ENCODE results near the gene AGPS. TPM values are rescaled to one million over a fixed set of nuclear protein-coding genes. Genes with fewer than 3 reads are reported as not detected.

AGPS gene
- total and polyA plus RNA-seq, 2 of the 13 experiments (the other 11 are each of a cell fraction or from before 2014, with no cell fraction given), result 39.4 to 99.0 TPM

- TF ChIP-seq MEIS1 (CRISPR knock-in tag; IDR thresholded peaks at IDR 0.05; ENCODE audit: borderline replicate concordance) (peak; percentile 92; the same call in 1 of the 2 replicates), TSC22D2 (CRISPR knock-in tag; IDR thresholded peaks at IDR 0.05; ENCODE audit: borderline replicate concordance) (no peak), NCOR1 (IDR thresholded peaks at IDR 0.05; ENCODE audit: borderline replicate concordance, low read length) (peak; percentile 95), NFIB (CRISPR knock-in tag; IDR thresholded peaks at IDR 0.05; ENCODE audit: borderline replicate concordance) (no peak), POLR2G (IDR thresholded peaks at IDR 0.05; ENCODE audit: low read depth, low read length) (peak; percentile 40), ZBTB3 (CRISPR knock-in tag; IDR thresholded peaks at IDR 0.05; ENCODE audit: borderline replicate concordance, low read depth) (peak; percentile 74; the same call in 1 of the 2 replicates), ZNF552 (CRISPR knock-in tag; IDR thresholded peaks at IDR 0.05; ENCODE audit: borderline replicate concordance) (no peak), BHLHE40 (IDR thresholded peaks at IDR 0.05; ENCODE audit: low read length) (peak; percentile 52; the same call in 1 of the 2 replicates), ELF3 (CRISPR knock-in tag; IDR thresholded peaks at IDR 0.05) (peak; percentile 98), ZNF382 (CRISPR knock-in tag; IDR thresholded peaks at IDR 0.05; ENCODE audit: borderline replicate concordance) (no peak), ATF1 (CRISPR knock-in tag; IDR thresholded peaks at IDR 0.05) (peak; percentile 82), REPIN1 (CRISPR knock-in tag; IDR thresholded peaks at IDR 0.05; ENCODE audit: borderline replicate concordance, low read depth) (peak; percentile 90), SRY (CRISPR knock-in tag; IDR thresholded peaks at IDR 0.05) (no peak), ZFP1 (CRISPR knock-in tag; IDR thresholded peaks at IDR 0.05) (peak; percentile 62), ZNF10 (CRISPR knock-in tag; IDR thresholded peaks at IDR 0.05; ENCODE audit: borderline replicate concordance, low read depth) (no peak)
- TF ChIP-seq, protein P1, sequence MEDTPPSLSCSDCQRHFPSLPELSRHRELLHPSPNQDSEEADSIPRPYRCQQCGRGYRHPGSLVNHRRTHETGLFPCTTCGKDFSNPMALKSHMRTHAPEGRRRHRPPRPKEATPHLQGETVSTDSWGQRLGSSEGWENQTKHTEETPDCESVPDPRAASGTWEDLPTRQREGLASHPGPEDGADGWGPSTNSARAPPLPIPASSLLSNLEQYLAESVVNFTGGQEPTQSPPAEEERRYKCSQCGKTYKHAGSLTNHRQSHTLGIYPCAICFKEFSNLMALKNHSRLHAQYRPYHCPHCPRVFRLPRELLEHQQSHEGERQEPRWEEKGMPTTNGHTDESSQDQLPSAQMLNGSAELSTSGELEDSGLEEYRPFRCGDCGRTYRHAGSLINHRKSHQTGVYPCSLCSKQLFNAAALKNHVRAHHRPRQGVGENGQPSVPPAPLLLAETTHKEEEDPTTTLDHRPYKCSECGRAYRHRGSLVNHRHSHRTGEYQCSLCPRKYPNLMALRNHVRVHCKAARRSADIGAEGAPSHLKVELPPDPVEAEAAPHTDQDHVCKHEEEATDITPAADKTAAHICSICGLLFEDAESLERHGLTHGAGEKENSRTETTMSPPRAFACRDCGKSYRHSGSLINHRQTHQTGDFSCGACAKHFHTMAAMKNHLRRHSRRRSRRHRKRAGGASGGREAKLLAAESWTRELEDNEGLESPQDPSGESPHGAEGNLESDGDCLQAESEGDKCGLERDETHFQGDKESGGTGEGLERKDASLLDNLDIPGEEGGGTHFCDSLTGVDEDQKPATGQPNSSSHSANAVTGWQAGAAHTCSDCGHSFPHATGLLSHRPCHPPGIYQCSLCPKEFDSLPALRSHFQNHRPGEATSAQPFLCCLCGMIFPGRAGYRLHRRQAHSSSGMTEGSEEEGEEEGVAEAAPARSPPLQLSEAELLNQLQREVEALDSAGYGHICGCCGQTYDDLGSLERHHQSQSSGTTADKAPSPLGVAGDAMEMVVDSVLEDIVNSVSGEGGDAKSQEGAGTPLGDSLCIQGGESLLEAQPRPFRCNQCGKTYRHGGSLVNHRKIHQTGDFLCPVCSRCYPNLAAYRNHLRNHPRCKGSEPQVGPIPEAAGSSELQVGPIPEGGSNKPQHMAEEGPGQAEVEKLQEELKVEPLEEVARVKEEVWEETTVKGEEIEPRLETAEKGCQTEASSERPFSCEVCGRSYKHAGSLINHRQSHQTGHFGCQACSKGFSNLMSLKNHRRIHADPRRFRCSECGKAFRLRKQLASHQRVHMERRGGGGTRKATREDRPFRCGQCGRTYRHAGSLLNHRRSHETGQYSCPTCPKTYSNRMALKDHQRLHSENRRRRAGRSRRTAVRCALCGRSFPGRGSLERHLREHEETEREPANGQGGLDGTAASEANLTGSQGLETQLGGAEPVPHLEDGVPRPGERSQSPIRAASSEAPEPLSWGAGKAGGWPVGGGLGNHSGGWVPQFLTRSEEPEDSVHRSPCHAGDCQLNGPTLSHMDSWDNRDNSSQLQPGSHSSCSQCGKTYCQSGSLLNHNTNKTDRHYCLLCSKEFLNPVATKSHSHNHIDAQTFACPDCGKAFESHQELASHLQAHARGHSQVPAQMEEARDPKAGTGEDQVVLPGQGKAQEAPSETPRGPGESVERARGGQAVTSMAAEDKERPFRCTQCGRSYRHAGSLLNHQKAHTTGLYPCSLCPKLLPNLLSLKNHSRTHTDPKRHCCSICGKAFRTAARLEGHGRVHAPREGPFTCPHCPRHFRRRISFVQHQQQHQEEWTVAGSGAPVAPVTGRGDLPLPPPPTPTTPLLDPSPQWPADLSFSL (CRISPR knock-in tag; IDR thresholded peaks at IDR 0.05), result no peak
- TF ChIP-seq, protein P2, sequence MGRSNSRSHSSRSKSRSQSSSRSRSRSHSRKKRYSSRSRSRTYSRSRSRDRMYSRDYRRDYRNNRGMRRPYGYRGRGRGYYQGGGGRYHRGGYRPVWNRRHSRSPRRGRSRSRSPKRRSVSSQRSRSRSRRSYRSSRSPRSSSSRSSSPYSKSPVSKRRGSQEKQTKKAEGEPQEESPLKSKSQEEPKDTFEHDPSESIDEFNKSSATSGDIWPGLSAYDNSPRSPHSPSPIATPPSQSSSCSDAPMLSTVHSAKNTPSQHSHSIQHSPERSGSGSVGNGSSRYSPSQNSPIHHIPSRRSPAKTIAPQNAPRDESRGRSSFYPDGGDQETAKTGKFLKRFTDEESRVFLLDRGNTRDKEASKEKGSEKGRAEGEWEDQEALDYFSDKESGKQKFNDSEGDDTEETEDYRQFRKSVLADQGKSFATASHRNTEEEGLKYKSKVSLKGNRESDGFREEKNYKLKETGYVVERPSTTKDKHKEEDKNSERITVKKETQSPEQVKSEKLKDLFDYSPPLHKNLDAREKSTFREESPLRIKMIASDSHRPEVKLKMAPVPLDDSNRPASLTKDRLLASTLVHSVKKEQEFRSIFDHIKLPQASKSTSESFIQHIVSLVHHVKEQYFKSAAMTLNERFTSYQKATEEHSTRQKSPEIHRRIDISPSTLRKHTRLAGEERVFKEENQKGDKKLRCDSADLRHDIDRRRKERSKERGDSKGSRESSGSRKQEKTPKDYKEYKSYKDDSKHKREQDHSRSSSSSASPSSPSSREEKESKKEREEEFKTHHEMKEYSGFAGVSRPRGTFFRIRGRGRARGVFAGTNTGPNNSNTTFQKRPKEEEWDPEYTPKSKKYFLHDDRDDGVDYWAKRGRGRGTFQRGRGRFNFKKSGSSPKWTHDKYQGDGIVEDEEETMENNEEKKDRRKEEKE (IDR thresholded peaks at IDR 0.05), result no peak
- TF ChIP-seq, protein P3, sequence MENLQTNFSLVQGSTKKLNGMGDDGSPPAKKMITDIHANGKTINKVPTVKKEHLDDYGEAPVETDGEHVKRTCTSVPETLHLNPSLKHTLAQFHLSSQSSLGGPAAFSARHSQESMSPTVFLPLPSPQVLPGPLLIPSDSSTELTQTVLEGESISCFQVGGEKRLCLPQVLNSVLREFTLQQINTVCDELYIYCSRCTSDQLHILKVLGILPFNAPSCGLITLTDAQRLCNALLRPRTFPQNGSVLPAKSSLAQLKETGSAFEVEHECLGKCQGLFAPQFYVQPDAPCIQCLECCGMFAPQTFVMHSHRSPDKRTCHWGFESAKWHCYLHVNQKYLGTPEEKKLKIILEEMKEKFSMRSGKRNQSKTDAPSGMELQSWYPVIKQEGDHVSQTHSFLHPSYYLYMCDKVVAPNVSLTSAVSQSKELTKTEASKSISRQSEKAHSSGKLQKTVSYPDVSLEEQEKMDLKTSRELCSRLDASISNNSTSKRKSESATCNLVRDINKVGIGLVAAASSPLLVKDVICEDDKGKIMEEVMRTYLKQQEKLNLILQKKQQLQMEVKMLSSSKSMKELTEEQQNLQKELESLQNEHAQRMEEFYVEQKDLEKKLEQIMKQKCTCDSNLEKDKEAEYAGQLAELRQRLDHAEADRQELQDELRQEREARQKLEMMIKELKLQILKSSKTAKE (CRISPR knock-in tag; IDR thresholded peaks at IDR 0.05; ENCODE audit: borderline replicate concordance), result peak; percentile 97
Measured at GRCh38 chr2:177397481-177398289, 5.1 kb downstream of the AGPS start (continued).
